CD4-positive, alpha-beta T cell treated with Interleukin-12 subunit alpha and Interleukin-12 subunit beta, for 1 hour (primary cell): ENCODE data around the gene UBE2Q1.
A peak's percentile ranks its signal among the peaks of the same experiment; 100 is the strongest.
"Not testable (repeated sequence)": the region's sequence is repeated elsewhere in the genome, so short reads cannot be mapped to it uniquely, and the experiment has no call there.

ENCODE experiments used
- DNase-seq: peaks from one replicate; pipeline ENCODE4 v3.0.0-alpha.2; 2020

The UBE2Q1 gene

DNA sequence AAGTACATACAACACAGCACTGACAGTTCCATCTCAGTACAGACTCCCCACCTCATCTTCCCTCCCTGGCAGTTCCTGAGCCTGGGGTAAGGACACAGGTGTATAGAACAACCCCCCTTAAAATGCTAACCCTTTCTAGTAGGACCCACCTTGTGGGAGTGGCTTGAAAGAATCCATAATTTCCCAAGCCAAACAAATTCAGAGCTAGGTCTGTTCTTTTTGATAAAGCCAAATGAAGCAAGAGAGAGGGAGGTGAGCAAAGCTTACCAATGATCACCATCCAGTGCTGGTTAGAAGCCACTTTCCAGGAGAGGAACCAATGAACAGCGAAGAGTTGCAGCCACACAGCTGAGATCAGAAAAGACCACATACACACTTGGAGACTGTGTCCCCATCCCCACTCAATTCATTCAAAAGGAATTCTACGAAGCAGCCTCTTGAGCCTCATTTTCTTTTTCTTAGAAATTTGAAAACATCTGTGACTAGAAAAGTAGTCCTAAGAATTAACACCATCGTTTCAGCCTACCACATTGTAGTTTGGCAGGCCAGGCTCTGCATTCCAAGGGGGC is 9.2 kb downstream of the UBE2Q1 start:
- DNase-seq: no peak

DNA sequence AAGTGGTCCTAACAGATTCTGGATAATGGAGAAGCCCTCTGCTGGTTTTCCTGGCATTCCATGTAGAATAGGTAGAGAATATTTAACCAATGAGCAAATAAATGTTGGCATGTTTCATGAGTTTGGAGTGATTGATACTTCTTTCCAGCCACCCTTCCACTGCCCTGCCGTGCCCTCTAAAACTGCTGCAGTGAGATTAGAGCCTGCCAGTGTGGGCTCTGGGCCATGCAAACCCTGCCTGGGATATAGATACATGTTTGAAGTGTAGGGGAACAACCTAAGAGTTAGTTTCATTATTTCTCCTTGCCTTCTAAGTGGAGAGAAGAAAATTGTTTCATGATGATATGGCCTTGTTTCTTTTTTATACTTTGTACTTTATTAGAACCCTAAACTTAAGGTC is 10.4 kb downstream of the UBE2Q1 start:
- no peak for DNase-seq

DNA sequence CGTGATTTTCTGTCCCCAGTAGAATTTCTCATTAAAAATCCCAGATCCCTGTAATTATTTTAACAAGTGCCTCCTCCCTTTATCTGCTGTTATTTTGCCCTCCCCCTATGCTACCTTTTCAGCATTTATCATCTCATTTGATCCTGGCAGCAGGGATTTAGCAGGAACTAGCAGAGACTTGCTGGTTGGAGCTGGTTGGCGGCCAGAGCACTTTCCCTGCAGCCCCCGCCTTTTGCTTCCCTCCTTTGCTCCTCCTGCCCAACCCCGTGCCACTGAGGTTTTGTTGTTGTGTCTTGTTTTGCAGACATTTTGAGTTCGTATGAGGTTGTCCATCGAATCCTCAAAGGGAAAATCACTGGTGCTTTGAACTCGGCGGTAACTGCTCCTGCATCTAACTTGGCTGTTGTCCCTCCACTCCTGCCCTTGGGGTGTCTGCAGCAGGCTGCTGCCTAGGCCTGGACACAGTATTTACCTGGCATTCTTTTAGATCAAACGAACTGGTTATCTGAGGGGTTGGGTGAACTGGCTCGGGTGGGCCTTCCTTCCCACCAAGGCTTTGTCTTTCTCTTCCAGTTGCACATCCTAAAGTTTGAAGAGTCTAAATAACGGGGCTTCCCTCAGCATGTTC is 11.2 kb downstream of the UBE2Q1 start:
- DNase-seq: no peak

DNA sequence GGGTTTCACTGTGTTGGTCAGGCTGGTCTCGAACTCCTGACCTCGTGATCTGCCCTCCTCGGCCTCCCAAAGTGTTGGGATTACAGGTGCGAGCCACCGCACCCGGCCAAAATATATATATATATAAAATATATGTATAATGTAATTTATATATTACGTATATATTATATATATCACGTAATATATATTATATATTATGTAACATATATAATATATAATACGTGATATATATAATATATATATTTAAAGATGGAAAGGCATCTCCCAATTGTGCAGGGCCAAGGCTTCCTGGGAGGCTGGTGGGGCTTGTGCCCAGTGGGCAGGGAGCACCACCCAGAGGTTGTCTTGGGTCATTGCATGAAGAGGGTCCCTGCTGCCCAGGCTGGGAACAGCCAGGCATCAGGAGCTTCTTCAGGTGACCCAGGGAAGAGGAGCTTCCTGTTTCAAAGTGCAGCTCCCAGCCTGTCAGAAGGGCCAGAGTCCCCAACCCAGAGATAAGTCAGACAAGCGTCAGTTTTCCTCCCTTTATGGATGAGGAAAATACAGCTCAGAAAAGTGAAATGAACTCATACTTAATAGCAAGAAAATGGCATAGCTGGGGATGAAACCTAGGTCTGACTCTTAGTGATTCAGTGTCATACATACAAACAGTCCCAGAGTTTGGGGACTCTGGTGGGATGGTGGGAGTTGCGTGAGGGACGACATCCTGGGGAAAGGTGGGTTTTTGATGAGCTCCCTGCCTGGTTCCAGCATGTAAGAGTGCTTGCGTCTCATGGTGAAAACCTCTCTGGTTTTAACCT is 12.0 kb downstream of the UBE2Q1 start:
- DNase-seq: peak; percentile 57

DNA sequence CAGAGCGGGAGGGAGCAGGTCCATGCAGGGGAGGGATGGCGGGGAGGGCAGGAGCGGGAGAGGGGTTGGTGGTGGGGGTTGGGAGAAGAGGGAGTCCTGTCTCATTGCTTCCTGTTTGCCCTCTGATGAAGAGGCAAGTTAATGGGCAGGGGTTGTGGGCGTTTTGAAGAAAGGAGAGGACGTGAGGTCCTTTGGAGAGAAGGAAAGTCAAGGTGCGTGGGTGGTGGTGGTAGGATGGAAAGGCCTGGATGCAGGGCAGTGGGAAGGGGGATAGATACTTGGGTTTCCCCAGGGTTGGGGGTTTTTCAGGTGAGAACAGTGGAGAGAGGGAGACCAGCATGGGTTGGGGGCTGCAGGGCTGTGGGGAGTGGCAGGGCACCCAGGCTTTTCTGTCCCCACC is 17.2 kb downstream of the UBE2Q1 start:
- DNase-seq: no peak

DNA sequence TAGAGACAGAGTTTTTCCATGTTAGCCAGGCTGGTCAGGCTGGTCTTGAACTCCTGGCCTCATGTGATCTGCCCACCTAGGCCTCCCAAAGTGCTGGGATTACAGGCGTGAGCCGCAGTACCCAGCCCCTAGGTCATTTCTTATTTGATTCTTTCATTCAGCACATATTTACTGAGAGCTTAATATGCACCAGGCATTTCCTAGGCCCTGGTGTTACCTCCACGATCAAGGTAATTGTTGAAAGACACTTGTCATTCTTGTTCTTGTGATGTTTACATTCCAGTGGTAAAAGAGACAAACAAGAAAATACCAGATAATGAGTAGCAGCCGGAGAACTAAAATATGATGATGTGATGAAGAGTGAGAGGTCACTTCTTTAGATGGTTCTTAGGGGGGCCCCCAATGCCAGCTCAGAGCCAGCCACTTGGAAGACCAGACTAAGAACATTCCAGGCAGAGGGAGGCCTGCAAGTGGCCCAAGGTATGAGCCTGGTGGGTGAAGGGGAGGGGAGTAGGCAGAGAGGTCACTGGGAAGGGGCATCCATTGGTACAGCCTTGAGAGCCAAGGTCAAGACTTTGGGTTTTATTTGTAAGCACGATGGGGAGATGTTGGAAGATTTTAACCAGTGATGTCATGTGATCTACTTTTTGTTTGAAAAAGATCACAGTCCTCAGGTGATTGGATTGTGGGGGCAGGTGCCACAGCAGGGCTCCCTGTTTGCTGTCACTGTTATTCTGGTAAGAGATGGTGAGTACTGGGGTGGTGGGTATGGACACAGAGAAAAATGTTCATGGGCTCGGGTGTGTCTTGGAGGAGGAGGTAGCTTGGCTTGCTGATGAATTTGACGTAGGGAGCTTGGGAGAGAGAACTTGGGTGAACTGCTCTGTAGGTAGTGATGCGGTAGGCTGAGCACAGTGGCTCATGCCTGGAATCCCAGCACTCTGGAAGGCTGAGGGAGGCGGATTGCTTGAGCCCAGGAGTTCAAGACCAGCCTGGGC is 18.7 kb downstream of the UBE2Q1 start:
- DNase-seq: no peak

DNA sequence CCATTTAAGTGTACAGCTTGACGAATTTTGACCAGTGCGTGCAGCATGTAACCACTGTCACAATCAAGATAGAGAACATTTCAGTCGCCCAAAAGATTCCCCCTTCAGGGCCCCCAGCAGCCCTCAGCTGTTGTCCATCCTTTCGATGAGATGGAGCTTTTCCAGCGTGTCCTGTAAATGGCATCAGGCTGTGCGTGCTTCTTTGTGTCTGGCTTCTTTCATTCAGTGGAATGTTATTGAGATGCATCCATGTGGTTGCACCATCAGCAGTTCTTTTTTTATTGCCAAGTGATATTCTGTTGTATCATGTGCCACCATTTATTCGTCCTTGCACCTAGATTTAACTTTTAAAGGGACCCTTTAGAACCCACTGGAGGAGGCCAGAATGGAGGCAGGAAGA is 21.9 kb downstream of the UBE2Q1 start:
- no peak for DNase-seq

DNA sequence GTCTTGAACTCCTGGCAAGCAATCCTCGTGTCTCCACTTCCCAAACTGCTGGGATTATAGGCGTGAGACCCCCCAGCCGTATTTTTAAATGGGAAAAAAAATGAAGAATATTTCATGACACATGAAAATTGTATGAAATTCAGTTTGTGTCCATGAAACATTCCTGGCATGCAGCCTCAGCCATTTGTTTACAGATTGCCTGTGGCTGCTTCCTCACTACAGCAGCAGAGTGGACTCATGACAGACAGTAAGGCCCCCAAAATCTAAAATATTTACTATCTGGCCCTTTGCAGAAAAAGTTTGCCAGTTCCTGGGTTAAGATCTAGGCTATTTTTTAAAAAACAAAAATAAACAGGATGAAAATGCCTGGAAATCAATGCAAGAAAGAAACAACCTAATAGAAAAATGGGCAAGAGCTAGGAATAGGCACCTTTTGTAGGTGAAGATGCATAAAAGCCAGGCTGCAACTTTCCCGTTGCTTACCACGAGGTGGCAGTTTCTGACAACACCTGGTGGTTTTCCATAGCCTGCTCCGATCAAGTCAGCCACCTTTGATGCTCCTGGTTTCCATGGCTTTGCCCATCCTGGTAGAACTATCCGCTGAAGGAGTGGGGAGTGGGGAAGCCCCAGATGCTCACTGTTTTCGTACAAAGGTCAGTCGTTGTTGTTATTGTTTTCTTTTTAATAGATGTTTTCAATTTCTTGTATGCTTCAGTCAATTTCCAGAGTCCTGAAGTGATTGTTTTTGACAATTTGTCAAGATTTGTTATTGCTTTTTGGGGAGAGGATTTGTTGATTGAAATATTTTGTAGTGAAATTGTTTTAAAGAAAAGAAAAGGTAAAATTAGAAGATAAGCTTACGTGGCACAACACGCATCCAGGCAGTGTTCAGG is 24.3 kb downstream of the UBE2Q1 start:
- peak; percentile 13 for DNase-seq

DNA sequence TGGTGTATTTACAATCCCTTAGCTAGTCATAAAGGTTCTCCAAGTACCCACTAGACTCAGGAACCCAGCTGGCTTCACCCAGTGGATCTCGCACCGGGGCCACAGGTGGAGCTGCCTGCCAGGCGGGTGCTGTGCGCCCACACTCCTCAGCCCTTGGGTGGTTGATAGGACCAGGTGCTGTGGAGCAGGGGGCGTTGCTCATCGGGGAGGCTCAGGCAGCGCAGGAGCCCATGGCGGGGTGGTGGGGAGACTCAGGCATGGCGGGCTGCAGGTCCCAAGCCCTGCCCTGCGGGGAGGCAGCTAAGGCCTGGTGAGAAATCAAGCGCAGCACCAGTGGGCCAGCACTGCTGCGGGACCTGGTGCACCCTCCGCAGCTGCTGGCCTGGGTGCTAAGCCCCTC is 26.5 kb downstream of the UBE2Q1 start:
- DNase-seq: not testable (repeated sequence)

DNA sequence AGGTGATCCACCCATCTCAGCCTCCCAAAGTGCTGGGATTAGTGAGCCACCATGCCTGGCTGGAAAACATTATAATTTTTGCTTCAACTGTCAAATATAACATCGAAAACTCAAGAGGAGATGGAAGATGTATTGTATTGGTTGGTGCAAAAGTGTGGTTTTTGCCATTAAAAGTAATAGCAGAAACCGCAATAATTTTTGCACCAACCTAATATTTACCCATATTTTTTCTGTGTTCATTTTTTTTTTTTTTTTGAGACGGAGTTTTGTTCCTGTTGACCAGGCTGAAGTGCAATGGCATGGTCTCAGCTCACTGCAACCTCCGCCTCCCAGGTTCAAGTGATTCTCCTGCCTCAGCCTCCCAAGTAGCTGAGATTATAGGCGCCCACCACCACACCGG is 29.2 kb downstream of the UBE2Q1 start:
- no peak for DNase-seq

DNA sequence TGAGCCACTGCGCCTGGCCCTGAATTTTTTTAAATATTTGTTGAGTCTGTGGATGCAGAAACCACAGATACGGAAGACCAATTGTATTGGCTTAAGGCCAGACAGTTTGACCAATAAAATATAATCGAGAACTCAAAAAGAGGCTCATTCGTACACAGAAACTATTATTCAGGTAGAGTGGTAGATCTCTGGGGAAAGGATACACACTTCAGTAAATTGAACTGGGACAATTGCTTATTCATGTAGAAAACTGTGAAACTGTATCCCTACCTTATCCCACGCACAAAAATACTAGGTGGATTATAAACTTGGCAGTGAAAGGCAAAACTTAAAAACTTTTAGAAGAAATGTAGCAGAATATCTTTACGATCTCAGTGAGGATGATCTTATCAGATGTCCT is 31.3 kb downstream of the UBE2Q1 start:
- DNase-seq: no peak

DNA sequence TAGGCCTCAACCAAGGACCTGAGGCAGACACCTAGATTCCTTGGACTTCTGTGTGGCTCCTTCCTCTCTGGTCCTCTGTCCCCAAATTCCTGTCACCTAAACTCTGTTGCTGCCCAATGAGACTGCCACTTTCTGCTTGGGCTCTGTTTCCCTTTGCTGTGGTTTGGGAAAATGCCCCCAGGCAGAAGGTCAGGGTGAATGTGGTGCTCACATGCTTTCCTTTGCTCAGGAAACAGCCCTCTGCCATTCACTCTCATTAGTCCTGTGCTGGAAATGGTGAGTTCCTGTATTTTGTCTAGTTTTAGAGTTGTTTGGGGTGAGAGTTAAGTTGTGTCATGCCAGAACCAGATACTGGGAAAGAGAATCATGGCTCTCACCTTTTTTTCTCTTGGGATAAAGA is 33.6 kb downstream of the UBE2Q1 start:
- no peak for DNase-seq

DNA sequence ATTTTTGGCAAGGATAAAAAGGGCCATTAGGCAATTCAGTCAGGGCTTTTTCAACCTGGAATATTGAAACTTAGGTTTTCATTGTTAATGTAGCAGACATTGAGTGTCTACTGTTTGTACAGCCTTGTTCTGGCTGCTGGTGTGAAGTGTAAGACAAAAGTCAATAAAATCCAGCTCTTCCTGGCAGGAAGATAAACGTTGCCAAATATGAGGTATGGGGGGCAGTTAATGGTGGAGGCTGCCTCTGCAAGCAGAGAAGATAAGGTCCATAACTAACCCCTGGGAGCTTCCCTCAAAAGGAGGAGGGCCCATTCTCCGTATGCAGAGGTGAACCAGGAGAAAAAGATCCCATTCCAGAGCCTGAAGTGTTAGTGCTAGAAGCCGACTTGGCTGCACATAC is 36.8 kb downstream of the UBE2Q1 start:
- no peak for DNase-seq

DNA sequence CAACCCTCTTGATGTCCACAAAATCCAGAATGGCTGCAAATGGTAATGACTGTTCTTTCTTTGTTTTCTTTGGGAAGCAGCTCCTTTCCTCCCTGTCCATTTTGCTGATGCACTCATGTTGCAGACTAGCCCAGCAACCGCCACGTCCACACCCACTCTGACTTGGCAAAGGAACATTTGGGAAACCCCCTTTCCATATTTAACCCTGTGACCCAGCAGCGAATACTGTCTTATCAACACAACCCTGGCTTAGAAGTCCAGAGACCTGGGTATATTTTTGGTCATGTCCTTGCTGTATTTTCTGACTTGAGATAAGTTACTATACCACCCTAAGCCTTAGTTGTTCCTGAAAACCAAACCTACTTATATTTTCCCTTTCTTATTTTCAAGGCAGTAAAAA is 38.1 kb downstream of the UBE2Q1 start:
- DNase-seq: no peak

DNA sequence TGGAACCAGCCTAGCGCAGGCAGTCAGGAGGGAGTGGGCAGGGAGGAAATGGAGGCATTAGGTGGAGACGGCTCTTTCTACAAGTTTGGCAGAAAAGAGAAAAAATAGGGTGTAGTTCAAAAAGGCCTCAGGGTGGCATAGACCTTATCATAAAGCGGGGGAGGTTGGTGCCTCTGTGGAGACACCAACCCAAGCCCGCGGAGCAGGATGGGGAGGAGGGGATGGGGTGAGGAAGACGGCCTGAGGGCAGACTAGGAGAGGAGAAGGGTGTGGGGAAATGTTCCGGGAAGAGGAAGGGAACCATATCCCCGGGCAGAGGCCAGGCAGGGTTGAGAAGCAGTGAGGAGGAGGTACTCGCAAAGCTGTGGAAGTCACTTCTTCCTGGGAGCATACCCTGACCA is 38.9 kb downstream of the UBE2Q1 start:
- no peak for DNase-seq

DNA sequence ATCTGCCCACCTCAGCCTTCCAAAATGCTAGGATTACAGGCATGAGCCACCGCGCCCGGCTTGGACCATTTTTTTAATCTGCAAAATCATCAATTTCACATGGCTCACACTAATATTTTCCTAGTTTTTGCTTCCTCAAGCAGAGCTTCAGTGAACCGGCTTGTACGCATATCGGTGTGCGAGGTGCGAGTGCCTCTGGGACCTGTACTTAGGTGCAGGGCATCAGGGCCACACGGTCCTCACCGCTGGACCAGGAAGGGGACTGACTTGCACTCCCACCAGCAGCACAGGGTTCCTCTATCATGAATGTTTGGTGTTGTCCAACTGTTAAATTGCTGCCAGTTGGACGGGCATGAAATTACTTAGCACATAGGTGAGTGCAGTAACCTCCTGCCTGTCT is 40.8 kb downstream of the UBE2Q1 start:
- no peak for DNase-seq

DNA sequence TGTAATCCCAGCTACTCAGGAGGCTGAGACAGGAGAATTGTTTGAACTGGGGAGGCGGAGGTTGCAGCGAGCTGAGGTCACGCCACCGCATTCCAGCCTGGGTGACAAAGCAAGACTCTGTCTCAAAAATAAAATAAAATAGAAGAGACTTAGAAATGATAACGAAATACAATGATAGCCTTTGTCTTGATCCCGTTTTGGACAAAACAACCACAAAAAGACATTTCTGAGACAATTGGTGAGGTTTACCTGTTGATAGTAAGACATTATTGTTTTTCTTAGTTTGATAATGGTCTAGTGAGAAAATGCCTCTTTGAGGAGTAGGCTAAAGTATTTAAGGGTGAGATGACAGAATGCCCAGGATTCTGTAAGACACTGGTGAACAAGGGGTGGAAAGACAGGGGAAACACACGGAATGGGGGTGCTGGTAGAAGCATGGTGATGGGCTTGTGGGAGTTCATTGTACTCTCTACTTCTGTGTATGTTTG is 44.4 kb downstream of the UBE2Q1 start:
- DNase-seq: no peak

DNA sequence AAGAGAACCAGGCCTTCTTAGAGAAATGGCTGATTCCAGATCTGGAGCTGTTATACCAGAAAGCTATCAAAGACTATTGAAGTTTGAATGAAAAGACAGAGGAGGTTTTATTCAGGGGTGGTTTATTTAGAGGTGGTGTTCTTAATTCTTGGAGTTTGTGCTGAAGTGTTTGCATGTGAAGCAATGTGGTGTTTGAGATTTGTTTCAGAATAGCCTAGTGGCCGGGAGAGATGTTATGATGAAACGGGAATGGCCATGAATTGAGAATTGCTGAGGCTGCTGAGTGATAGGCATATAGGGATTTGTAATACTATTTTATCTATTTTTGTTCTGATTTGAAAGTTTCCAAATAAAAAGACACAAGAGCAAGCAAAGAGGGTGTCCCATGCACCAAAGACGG is 45.7 kb downstream of the UBE2Q1 start:
- DNase-seq: no peak

DNA sequence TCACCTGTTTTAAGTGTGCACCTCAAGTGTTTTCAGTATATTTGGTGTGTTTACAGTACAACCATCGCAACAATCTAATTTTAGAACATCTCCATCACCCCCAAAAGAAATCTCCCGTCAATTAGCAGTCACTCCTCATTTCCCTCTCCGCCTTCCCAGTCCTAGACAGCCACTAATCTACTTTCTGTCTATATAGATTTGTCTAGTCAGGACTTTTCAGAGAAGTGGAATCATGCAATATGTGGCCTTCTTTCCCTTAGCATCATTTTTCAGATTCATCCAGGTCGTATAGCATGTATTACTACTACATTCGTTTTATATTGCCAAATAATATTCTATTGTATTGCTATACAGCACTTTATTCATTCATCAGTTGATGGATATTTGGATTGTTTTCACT is 54.6 kb downstream of the UBE2Q1 start:
- DNase-seq: no peak

DNA sequence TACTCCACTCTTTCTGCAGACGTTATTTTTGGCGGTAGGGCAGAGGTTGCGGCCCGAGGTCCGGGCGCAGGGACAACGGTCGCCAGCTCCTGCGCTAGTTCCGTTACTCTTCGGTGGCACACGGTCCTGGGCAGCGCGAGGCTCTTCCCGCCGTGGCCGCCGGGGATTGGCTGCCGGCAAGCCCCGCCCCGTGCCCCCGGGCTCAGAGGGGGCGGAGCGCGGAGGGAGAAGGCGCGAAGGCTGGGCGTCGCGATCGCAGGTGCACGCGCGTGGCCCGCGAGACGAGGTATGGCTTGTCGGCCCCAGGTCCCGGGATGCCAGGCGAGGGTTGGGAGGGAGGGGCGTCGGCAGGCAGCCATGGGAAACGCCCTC is 55.7 kb downstream of the UBE2Q1 start:
- no peak for DNase-seq

DNA sequence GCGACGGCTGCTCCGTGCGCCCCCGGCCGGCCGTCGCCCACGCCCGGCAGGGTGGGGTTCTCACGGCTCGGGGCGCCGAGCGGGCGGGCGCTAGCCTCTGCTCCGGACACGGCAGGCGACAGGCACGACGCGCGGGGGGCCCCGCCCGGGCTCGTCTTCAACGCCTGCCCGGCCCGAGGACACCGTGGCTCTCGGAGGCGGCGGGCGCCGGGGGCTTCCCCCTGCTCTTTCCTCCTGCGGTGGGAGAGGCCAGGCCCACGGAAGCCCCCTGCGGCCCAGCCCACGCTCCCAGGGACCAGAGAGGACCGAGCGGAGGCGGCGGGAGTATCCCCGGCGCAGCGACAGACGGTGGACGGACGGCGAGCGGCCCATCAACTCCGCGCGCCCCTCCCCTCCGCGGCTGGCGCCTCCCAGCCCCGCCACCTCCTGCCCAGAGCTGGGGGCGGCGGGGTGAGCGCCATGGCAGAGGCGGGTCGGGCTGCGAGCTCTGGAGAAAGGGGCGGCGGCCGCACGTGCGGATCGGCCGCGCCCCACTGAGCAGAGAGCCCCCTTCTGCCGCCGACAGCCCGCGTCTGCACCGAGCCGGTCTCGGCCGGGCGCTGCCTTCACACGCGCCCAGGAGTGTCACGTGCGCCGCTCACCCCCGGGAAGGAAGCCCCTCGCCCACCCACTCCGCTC is 56.3 kb downstream of the UBE2Q1 start, which contains the start of the genes SHE and TDRD10:
TSS of gene SHE (minus strand) at position 347 of the 678 bp plus-strand sequence. CDS start 386 bp downstream, outside the sequence.
TSS of gene TDRD10 (plus strand) at position 154 of the 678 bp plus-strand sequence. CDS start 4,685 bp downstream, outside the sequence.
- peak; percentile 15 for DNase-seq
